ENCODE results near the gene TSTD1. TPM values are rescaled to one million over a fixed set of nuclear protein-coding genes. Genes with fewer than 3 reads are reported as not detected.

The TSTD1 gene
- total RNA-seq, 1 donor from 2014 or later, result 70.2 TPM

- TF ChIP-seq CTCF (IDR thresholded peaks at IDR 0.05), result no peak
- ATAC-seq (ENCODE audit: low read depth) (no peak), DNase-seq (no peak)
- Mint-ChIP-seq H3K36me3 (ENCODE audit: low read depth) (no peaks in the 10 kb centered on the region), H3K27me3 (peaks cover 2% of the 10 kb centered on the region), H3K9me3 (no peaks in the 10 kb centered on the region), H3K27ac (no peak overlapping the region), H3K4me1 (no peaks in the 10 kb centered on the region), H3K4me3 (no peak overlapping the region)
- intact Hi-C loops (cut with micrococcal nuclease), result no loop called here
- CTCF ChIA-PET, result interaction anchor here (1.3 kb wide), 1 partner anchor 16 kb away, joined by 3 read pairs; no protein-coding TSS in a partner anchor
- POLR2A ChIA-PET, result interaction anchor here (1.4 kb wide), 1 partner anchor 34 kb away, joined by 4 read pairs; no protein-coding TSS in a partner anchor
These were observed 42.0 kb upstream of the TSTD1 start for GRCh38 chr1:161080441-161081405.

GRCh38 chr1:161079436-161080110, 40.8 kb upstream of the TSTD1 start:
- Mint-ChIP-seq H3K36me3 (ENCODE audit: low read depth) (no peaks in the 10 kb centered on the region), H3K27ac (no peak overlapping the region), H3K27me3 (peaks cover 2% of the 10 kb centered on the region), H3K4me3 (no peak overlapping the region), H3K4me1 (no peaks in the 10 kb centered on the region), H3K9me3 (no peaks in the 10 kb centered on the region)
- no peak for TF ChIP-seq CTCF (IDR thresholded peaks at IDR 0.05)
- POLR2A ChIA-PET, result interaction anchor here (1.0 to 1.7 kb wide), 3 partner anchors 10 to 33 kb away, joined by 4 to 5 read pairs (median 5); partner anchors contain the start of gene ARHGAP30
- DNase-seq (no peak), ATAC-seq (ENCODE audit: low read depth) (no peak)
- CTCF ChIA-PET, result interaction anchor here (1.0 kb wide), 1 partner anchor 18 kb away, joined by 3 read pairs; no protein-coding TSS in a partner anchor
- intact Hi-C loops (cut with micrococcal nuclease), result no loop called here

- ATAC-seq (ENCODE audit: low read depth), result no peak
These were observed 38.7 kb upstream of the TSTD1 start for GRCh38 chr1:161077426-161077825.

GRCh38 chr1:161076410-161076809, 37.6 kb upstream of the TSTD1 start:
- ATAC-seq (ENCODE audit: low read depth) (no peak), DNase-seq (no peak)
- POLR2A ChIA-PET, result interaction anchor here (0.7 to 1.8 kb wide), 2 partner anchors 21 to 107 kb away, joined by 3 to 7 read pairs; partner anchors contain the start of gene KLHDC9
- CTCF ChIA-PET, result no interaction called here
- TF ChIP-seq CTCF (IDR thresholded peaks at IDR 0.05), result no peak
- H3K4me3 Mint-ChIP-seq, result no peak overlapping the region
- H3K9me3 Mint-ChIP-seq, result no peaks in the 10 kb centered on the region
- H3K4me1 Mint-ChIP-seq, result peaks cover 5% of the 10 kb centered on the region
- intact Hi-C loops (cut with micrococcal nuclease), result loop anchor here (2.0 kb wide), 1 partner anchor 14 kb away; no protein-coding TSS in a partner anchor
- H3K27me3 Mint-ChIP-seq, result peaks cover 2% of the 10 kb centered on the region
- H3K27ac Mint-ChIP-seq, result no peak overlapping the region
- H3K36me3 Mint-ChIP-seq (ENCODE audit: low read depth), result no peaks in the 10 kb centered on the region

More at GRCh38 chr1:161077426-161077825, 38.7 kb upstream of the TSTD1 start:
- ChIA-PET POLR2A (no interaction called here), CTCF (no interaction called here)
- intact Hi-C loops (cut with micrococcal nuclease), result loop anchor here (2.0 kb wide), 1 partner anchor 13 kb away; no protein-coding TSS in a partner anchor
- Mint-ChIP-seq H3K27me3 (peaks cover 2% of the 10 kb centered on the region), H3K4me1 (no peaks in the 10 kb centered on the region), H3K9me3 (no peaks in the 10 kb centered on the region), H3K36me3 (ENCODE audit: low read depth) (no peaks in the 10 kb centered on the region), H3K27ac (no peak overlapping the region), H3K4me3 (no peak overlapping the region)
- DNase-seq, result no peak
- no peak for TF ChIP-seq CTCF (IDR thresholded peaks at IDR 0.05)

Data from activated B cell treated with CpG ODN at 0.5 μM for 24 hours (primary cell).